K562 (cell line): ENCODE measurements around the gene ABCA10. TPM values are rescaled to one million over a fixed set of nuclear protein-coding genes. Genes with fewer than 3 reads are reported as not detected.

Source experiments
- ATAC-seq: fragments of 200-7000 bp; cut with Tn5 transposase; 3 replicates; pipeline ENCODE4 v1.9.1; 2020; ENCODE audit warnings: moderate library complexity
- BruUV-seq: library from RNA; stranded (reverse); fragments of 400-500 nt; replicated peaks from 2 replicates; lab custom pipeline; 2021; lab: Mats Ljungman, UMichigan
- CTCF ChIA-PET: fragments of 300-600 bp; formaldehyde crosslinking; extraction: SDS; loops from one replicate; lab custom pipeline; 2021; ENCODE audit warnings: low intra/inter-chr PET ratio; lab: Yijun Ruan, JAX
- POLR2A ChIA-PET: fragments of 300-600, 350-650 bp; sonication (Branson Sonifier 250); formaldehyde crosslinking; extraction: SDS; loops from one replicate; lab custom pipeline; 2021; ENCODE audit warnings: antibody characterized with exemption, inconsistent platforms; lab: Yijun Ruan, JAX
- DNase-seq, 4 experiments: peaks; one replicate each; pipeline versions ENCODE4 v3.0.0 to v3.0.0-alpha.2; 2011 to 2018; ENCODE audit warnings: low spot score in 3 of 4, mixed read lengths in 3 of 4; ENCODE audit errors: extremely low read depth in 1 of 4
- FAIRE-seq: peaks from 2 replicates; lab custom pipeline; 2011; peaks lifted over from hg19 to GRCh38; lab: Jason Lieb, UNC
- H2AFZ ChIP-seq: 2 replicates; pipeline ENCODE4 v1.6.0; 2011; ENCODE audit warnings: low read depth, low read length, control low read depth, inconsistent platforms
- H3K27ac ChIP-seq: fragments of 200-600 bp; 3 replicates; pipeline ENCODE4 v1.8.0; 2011; ENCODE audit warnings: low read depth, mild to moderate bottlenecking, control low read depth, inconsistent platforms, low read length, moderate library complexity, mixed read lengths; ENCODE audit errors: extremely low read depth
- H3K27me3 ChIP-seq, 2 experiments: fragments of 300-600 bp in 1 of 2; 2 replicates in 1 of 2; 3 replicates in 1 of 2; pipeline versions ENCODE4 v1.6.0 to v1.8.0; 2011; ENCODE audit warnings: inconsistent platforms in 2 of 2, low read length in 2 of 2, mild to moderate bottlenecking in 1 of 2, mixed read lengths in 1 of 2, moderate library complexity in 1 of 2; ENCODE audit not compliant: control insufficient read depth in 2 of 2, insufficient read depth in 2 of 2
- H3K36me3 ChIP-seq: fragments of 300-600 bp; 3 replicates; pipeline ENCODE4 v1.8.0; 2011; ENCODE audit warnings: mild to moderate bottlenecking, low read length, inconsistent platforms; ENCODE audit not compliant: control insufficient read depth, insufficient read depth
- H3K4me1 ChIP-seq, 2 experiments: fragments of 200-600 bp in 1 of 2; replicated peaks in 1 of 2; 2 replicates in 1 of 2; 3 replicates in 1 of 2; pipeline versions ENCODE4 v1.5.1 to v1.8.0; 2011; ENCODE audit warnings: inconsistent platforms in 2 of 2, low read length in 2 of 2, mild to moderate bottlenecking in 1 of 2, mixed read lengths in 1 of 2, moderate library complexity in 1 of 2; ENCODE audit not compliant: control insufficient read depth in 2 of 2, insufficient read depth in 2 of 2
- H3K4me2 ChIP-seq: 2 replicates; pipeline ENCODE4 v1.6.1; 2011; ENCODE audit warnings: low read length, control low read depth, inconsistent platforms, mixed read lengths; ENCODE audit not compliant: insufficient read depth
- H3K4me3 ChIP-seq: fragments of 200-600 bp; sonication (generic), shearing (Covaris generic); 2 replicates; pipeline ENCODE4 v1.5.1; 2016; ENCODE audit warnings: control low read depth, inconsistent platforms
- H3K79me2 ChIP-seq: fragments of 200-600 bp; 3 replicates; pipeline ENCODE4 v1.8.0; 2011; ENCODE audit warnings: low read length, inconsistent platforms; ENCODE audit not compliant: control insufficient read depth, insufficient read depth
- H3K9ac ChIP-seq, 2 experiments: 2 replicates each; pipeline versions ENCODE4 v1.6.0 to v1.6.1; 2011; ENCODE audit warnings: low read depth in 2 of 2, low read length in 2 of 2, control low read depth in 1 of 2, inconsistent platforms in 1 of 2, mild to moderate bottlenecking in 1 of 2, mixed read lengths in 1 of 2; ENCODE audit not compliant: insufficient read depth in 1 of 2
- H3K9me1 ChIP-seq: one replicate; pipeline ENCODE4 v1.6.0; 2011; ENCODE audit warnings: inconsistent platforms, mild to moderate bottlenecking, low read length, moderate library complexity; ENCODE audit not compliant: control insufficient read depth, insufficient read depth
- H3K9me3 ChIP-seq: replicated peaks from 2 replicates; pipeline ENCODE4 v1.5.1; 2011; ENCODE audit warnings: low read depth, low read length, inconsistent platforms; ENCODE audit not compliant: control insufficient read depth, insufficient read depth
- H4K20me1 ChIP-seq: replicated peaks from 2 replicates; pipeline ENCODE4 v1.6.1; 2011; ENCODE audit warnings: low read length, inconsistent platforms, mixed read lengths; ENCODE audit not compliant: control insufficient read depth, insufficient read depth
- CEBPB ChIP-seq: fragments of 450-650 bp; IDR thresholded peaks from 2 replicates; pipeline ENCODE4 v1.6.1; 2016; ENCODE audit warnings: missing genetic modification characterization, missing compliant biosample characterization
- CEBPG ChIP-seq, 3 experiments: fragments of 200-800 bp in 1 of 3; sonication (Bioruptor generic) in 1 of 3; sonication (generic) in 1 of 3; formaldehyde crosslinking in 1 of 3; IDR thresholded peaks in 2 of 3; conservative IDR thresholded peaks in 1 of 3; 2 replicates each; pipeline versions ENCODE4 v1.6.1 to v1.8.0; 2016 to 2022; ENCODE audit warnings: missing compliant biosample characterization in 2 of 3, missing genetic modification characterization in 2 of 3, mild to moderate bottlenecking in 1 of 3, missing genetic modification reagents in 1 of 3
- TEAD2 ChIP-seq: fragments of 450-650 bp; IDR thresholded peaks from 2 replicates; pipeline ENCODE4 v1.6.1; 2016; ENCODE audit warnings: missing genetic modification characterization, control low read depth, missing compliant biosample characterization
- ZNF589 ChIP-seq: fragments of 200-800 bp; sonication (Bioruptor generic); IDR thresholded peaks from 2 replicates; pipeline ENCODE4 v1.6.1; 2016; ENCODE audit warnings: low read depth, missing genetic modification characterization, missing compliant biosample characterization
- ZNF707 ChIP-seq: fragments of 250-450 bp; sonication (Bioruptor Pico); conservative IDR thresholded peaks from 2 replicates; pipeline ENCODE4 v1.8.0; 2022; ENCODE audit warnings: inconsistent platforms, mild to moderate bottlenecking, moderate library complexity
- WGBS: fragments of 100-300 bp; shearing (Covaris generic); methylation state at CpG from one replicate; pipeline ENCODE4 v1.1.6; 2016; ENCODE audit warnings: low coverage, mixed read lengths; ENCODE audit not compliant: insufficient coverage; ENCODE audit errors: missing lambda C conversion rate; 5-methylcytosine and 5-hydroxymethylcytosine counted together
- in situ Hi-C: fragments of 300-500 bp; cut with MboI; formaldehyde crosslinking; loops from 4 replicates; pipeline ENCODE4 v1.15.0; 2018; ENCODE audit warnings: inconsistent platforms, mixed read lengths
- intact Hi-C: fragments of 100-400 bp; cut with micrococcal nuclease; formaldehyde crosslinking; loops from 2 replicates; pipeline ENCODE4 v1.14.2; 2022
- polyA plus RNA-seq, 8 experiments: library from polyadenylated mRNA; depleted of rRNA in 4 of 8; stranded (reverse) in 5 of 8; unstranded in 3 of 8; fragments of >200 nt; fragmentation: Nextera tagmentation in 2 of 8; fragmentation: Illumina TruSeq in 1 of 8; extraction: Ambion mirVana in 2 of 8; extraction: Trizol in 1 of 8; gene quantifications; 2 replicates each; pipeline versions ENCODE4 v1.2.1 to v1.2.3, GENCODE V29; 2011 to 2014; ENCODE audit warnings: inconsistent platforms in 1 of 8, missing spikeins in 1 of 8
- total RNA-seq, 7 experiments: library from RNA; depleted of rRNA in 6 of 7; stranded (reverse); fragments of >200 nt in 6 of 7; fragmentation: Illumina TruSeq in 2 of 7; extraction: Trizol in 2 of 7; gene quantifications; 2 replicates each; pipeline versions ENCODE4 v1.2.1 to v1.2.3, GENCODE V29; 2011 to 2021; ENCODE audit warnings: low replicate concordance in 1 of 7
- TF ChIP-seq, protein P1 (sequence below), 3 experiments: fragments of 200-800 bp in 1 of 3; sonication (Bioruptor generic) in 1 of 3; sonication (generic) in 1 of 3; formaldehyde crosslinking in 1 of 3; IDR thresholded peaks; 2 replicates each; pipeline versions ENCODE4 v1.6.1 to v1.8.0; 2016 to 2022; ENCODE audit warnings: mild to moderate bottlenecking in 2 of 3, missing compliant biosample characterization in 2 of 3, missing genetic modification characterization in 2 of 3, missing genetic modification reagents in 1 of 3

The ABCA10 gene
- total and polyA plus RNA-seq, 9 of the 15 experiments (the other 6 are each of a cell fraction or from before 2014, with no cell fraction given), result 0.04 to 0.45 (median 0.15) TPM; not detected in 1

DNA sequence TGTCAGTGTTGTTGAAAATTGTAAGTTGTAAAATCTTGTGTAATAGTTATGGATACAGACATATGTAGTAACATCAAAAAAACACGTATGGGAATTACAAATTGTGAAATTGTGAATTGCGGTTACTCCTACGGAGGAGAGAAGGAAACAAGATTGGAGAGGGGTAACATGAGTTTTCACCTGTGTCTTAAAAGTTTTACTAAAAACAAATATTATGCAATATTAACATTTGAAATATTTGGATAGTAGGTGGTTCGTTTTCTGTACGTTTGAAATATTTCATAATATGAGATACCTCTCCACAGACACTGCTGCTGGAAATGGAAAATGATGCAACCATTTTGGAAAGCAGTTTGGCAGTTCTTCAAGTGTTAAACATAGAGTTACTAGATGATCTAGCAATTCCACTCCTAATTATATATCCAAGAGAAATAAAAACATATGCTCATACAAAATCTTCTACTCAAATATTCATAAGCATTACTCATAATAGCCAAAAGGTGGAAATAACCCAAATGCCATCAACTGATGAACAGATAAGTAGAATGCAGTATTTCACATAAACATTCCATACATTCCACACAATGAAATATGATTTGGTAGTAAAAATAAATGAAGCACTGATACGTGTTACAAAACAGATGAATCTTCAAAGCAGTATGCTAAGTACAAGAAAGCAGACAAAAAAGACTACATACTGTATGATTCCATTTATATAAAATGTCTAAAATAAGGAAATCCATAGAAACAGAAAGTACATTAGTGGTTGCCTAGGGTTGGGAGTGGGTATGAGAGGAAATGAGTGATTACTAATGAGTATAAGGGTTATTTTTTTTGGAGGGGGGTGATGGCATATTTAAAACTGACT, 40.7 kb upstream of the ABCA10 start:
- H3K27me3 ChIP-seq, result no peaks in the 10 kb centered on the region
- H2AFZ ChIP-seq, result no peak overlapping the region
- CTCF ChIA-PET, result no interaction called here
- no peaks in the 10 kb centered on the region for H3K9me3 ChIP-seq
- POLR2A ChIA-PET, result no interaction called here
- no peak overlapping the region for H3K4me2 ChIP-seq
- no peak overlapping the region for H3K9ac ChIP-seq
- intact Hi-C loops, result no loop called here
- BruUV-seq, result no TSS peak
- DNase-seq, result no peak
- in situ Hi-C loops, result no loop called here
- no peak overlapping the region for H3K27ac ChIP-seq
- FAIRE-seq, result no peak
- no peaks in the 10 kb centered on the region for H3K79me2 ChIP-seq
- no peaks in the 10 kb centered on the region for H4K20me1 ChIP-seq
- no peak for ATAC-seq
- no peaks in the 10 kb centered on the region for H3K4me1 ChIP-seq
- no peak overlapping the region for H3K4me3 ChIP-seq
- H3K36me3 ChIP-seq, result no peaks in the 10 kb centered on the region
- WGBS, result 12% methylated on average over 6 of the region's 6 CpGs
- H3K9me1 ChIP-seq, result no peaks in the 10 kb centered on the region
- peak; percentile 88 for TF ChIP-seq CEBPB
- TF ChIP-seq ZNF589 (CRISPR knock-in tag), result no peak
- 0 out of 2 replicates have a peak, but pooled peaks have one; percentile 9 for TF ChIP-seq TEAD2 (tag)
- TF ChIP-seq CEBPG (CRISPR knock-in tag; IDR thresholded peaks at IDR 0.05), result no peak
- TF ChIP-seq CEBPG (tag; conservative IDR thresholded peaks at IDR 0.05 in 1 of 2, IDR thresholded peaks at IDR 0.05 in 1 of 2), result peak; percentile 80 to 92
- TF ChIP-seq, protein P1, sequence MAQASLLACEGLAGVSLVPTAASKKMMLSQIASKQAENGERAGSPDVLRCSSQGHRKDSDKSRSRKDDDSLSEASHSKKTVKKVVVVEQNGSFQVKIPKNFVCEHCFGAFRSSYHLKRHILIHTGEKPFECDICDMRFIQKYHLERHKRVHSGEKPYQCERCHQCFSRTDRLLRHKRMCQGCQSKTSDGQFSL (CRISPR knock-in tag; IDR thresholded peaks at IDR 0.05), result no peak
- TF ChIP-seq, protein P1 (tag; IDR thresholded peaks at IDR 0.05), result no peak
- TF ChIP-seq ZNF707 (CRISPR knock-in tag), result no peak
